ENCODE data around the gene RPS6KA3. TPM values are rescaled to one million over a fixed set of nuclear protein-coding genes. Genes with fewer than 3 reads are reported as not detected.
"Not testable (repeated sequence)": the region's sequence is repeated elsewhere in the genome, so short reads cannot be mapped to it uniquely, and the experiment has no call there.

Gene RPS6KA3
- polyA plus RNA-seq, 1 experiment: 50.7 TPM

DNA sequence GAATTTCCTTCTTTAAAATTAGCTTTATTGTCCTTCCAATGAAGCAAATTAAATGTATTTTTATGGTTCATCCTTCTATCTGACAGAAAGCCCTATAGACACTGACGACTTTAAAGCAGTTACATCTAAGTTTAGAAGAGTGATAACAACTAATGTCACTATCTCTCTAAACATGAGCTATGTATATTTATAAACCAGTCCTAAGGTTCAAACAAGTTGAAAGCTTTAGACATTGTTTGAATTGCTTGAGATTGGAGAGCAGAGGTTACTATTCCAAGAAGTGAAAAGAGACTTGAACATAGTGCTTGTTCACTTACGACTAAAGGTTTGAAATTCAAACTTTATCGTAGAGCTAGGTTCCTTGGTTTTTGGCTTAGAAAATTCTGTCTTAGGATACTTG lies 94.8 kb downstream of the RPS6KA3 start:
- no peaks in the 10 kb centered on the region for H3K27me3 ChIP-seq (ENCODE audit: control insufficient read depth, insufficient read depth, low read length)
- DNase-seq (ENCODE audit: low read depth, low spot score): no peak
- no peaks in the 10 kb centered on the region for H3K9me3 ChIP-seq (ENCODE audit: control insufficient read depth, insufficient read depth, low read length)
- ChIA-PET POLR2A (no interaction called here), CTCF (interaction anchor here (0.7 kb wide), 2 partner anchors 12 to 273 kb away, joined by 3 read pairs; no protein-coding TSS in a partner anchor)
- H3K27ac ChIP-seq (ENCODE audit: low read depth, low read length): no peak overlapping the region
- no peak overlapping the region for H3K4me3 ChIP-seq (ENCODE audit: low read depth, low read length)
- TF ChIP-seq CTCF (IDR thresholded peaks at IDR 0.05; ENCODE audit: low read depth, low read length): no peak

DNA sequence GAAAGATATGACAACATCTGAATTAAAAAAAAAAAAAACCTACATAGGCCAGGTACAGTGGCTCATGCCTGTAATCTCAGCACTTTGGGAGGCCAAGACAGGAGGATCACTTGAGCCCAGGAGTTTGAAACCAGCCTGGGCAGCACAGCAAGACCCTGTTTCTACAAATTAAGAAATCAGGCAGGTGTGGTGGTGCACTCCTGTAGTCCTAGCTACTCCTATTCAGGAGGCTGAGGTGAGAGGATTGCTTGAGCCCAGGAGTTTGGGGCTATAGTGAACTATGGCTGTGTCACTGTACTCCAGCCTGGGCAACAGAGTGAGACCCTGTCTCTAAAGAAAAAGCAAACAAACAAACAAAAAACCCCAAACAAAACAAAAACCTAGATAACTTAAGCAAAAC lies 104.2 kb downstream of the RPS6KA3 start:
- DNase-seq (ENCODE audit: low read depth, low spot score); H3K9me3 ChIP-seq (ENCODE audit: control insufficient read depth, insufficient read depth, low read length); POLR2A ChIA-PET; H3K27me3 ChIP-seq (ENCODE audit: control insufficient read depth, insufficient read depth, low read length); H3K4me3 ChIP-seq (ENCODE audit: low read depth, low read length); CTCF ChIA-PET; H3K27ac ChIP-seq (ENCODE audit: low read depth, low read length): not testable (repeated sequence)

GRCh38 chrX:20159797-20160385 lies 106.8 kb downstream of the RPS6KA3 start:
- ChIA-PET CTCF (interaction anchor here (0.6 kb wide), 1 partner anchor 12 kb away, joined by 3 read pairs; no protein-coding TSS in a partner anchor), POLR2A (no interaction called here)
- DNase-seq (ENCODE audit: low read depth, low spot score): no peak
- H3K27ac ChIP-seq (ENCODE audit: low read depth, low read length): no peak overlapping the region
- H3K4me3 ChIP-seq (ENCODE audit: low read depth, low read length): no peak overlapping the region
- no peaks in the 10 kb centered on the region for H3K27me3 ChIP-seq (ENCODE audit: control insufficient read depth, insufficient read depth, low read length)
- no peak for TF ChIP-seq CTCF (IDR thresholded peaks at IDR 0.05; ENCODE audit: low read depth, low read length)
- H3K9me3 ChIP-seq (ENCODE audit: control insufficient read depth, insufficient read depth, low read length): no peaks in the 10 kb centered on the region

DNA sequence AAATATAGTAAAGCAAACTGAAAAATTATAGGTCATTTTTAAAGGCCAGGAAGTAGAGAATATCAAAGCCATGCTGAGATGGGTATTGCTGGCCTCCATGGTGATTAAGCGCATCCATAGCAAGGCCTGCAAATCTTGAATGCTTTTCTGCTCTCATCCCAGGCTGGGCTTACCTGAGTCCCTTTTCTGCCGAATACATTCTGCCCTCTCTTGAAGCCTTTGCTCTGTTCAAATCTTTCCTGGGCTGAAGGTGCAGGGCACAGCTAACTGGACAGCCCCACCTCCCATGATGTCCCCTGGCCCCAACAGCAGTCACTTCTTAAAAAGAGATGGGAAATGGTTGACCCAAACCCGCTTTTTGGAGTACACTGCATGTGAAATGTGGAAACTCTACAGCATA lies 115.0 kb downstream of the RPS6KA3 start:
- no peaks in the 10 kb centered on the region for H3K9me3 ChIP-seq (ENCODE audit: control insufficient read depth, insufficient read depth, low read length)
- no peak for DNase-seq (ENCODE audit: low read depth, low spot score)
- H3K27ac ChIP-seq (ENCODE audit: low read depth, low read length): no peak overlapping the region
- no peak for TF ChIP-seq CTCF (IDR thresholded peaks at IDR 0.05; ENCODE audit: low read depth, low read length)
- ChIA-PET CTCF (no interaction called here), POLR2A (no interaction called here)
- no peak overlapping the region for H3K4me3 ChIP-seq (ENCODE audit: low read depth, low read length)
- H3K27me3 ChIP-seq (ENCODE audit: control insufficient read depth, insufficient read depth, low read length): no peaks in the 10 kb centered on the region

- no peak for TF ChIP-seq CTCF (IDR thresholded peaks at IDR 0.05; ENCODE audit: low read depth, low read length)
- CTCF ChIA-PET: no interaction called here
- no peaks in the 10 kb centered on the region for H3K9me3 ChIP-seq (ENCODE audit: control insufficient read depth, insufficient read depth, low read length)
- H3K27me3 ChIP-seq (ENCODE audit: control insufficient read depth, insufficient read depth, low read length): no peaks in the 10 kb centered on the region
- POLR2A ChIA-PET: no interaction called here
- DNase-seq (ENCODE audit: low read depth, low spot score): no peak
- H3K4me3 ChIP-seq (ENCODE audit: low read depth, low read length): no peak overlapping the region
- H3K27ac ChIP-seq (ENCODE audit: low read depth, low read length): no peak overlapping the region
Measured at GRCh38 chrX:20149326-20149725, 117.4 kb downstream of the RPS6KA3 start.

DNA sequence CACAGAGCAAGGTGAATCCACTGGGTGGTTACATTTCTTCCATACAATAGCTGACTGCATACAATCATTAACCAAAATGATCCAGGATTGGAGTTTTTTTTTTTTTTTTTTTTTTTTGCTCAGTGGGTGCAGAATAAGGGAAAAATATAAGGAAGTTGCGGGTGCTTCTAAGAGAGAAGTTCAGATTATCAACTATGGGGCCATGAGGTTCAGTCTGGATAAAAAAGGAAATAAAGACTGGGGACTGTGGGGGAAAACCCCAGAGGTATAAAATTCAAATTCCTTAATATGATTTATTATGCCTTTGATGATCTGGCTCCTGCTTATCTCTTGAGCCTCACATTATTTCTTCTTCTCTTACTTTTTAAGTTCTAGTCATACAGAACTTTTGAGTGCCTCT lies 119.1 kb downstream of the RPS6KA3 start:
- H3K4me3 ChIP-seq (ENCODE audit: low read depth, low read length): no peak overlapping the region
- CTCF ChIA-PET: no interaction called here
- H3K27ac ChIP-seq (ENCODE audit: low read depth, low read length): no peak overlapping the region
- DNase-seq (ENCODE audit: low read depth, low spot score): no peak
- no peaks in the 10 kb centered on the region for H3K9me3 ChIP-seq (ENCODE audit: control insufficient read depth, insufficient read depth, low read length)
- H3K27me3 ChIP-seq (ENCODE audit: control insufficient read depth, insufficient read depth, low read length): no peaks in the 10 kb centered on the region
- no peak for TF ChIP-seq CTCF (IDR thresholded peaks at IDR 0.05; ENCODE audit: low read depth, low read length)
- POLR2A ChIA-PET: no interaction called here
